ENCODE data around the gene KBTBD13. TPM values are rescaled to one million over a fixed set of nuclear protein-coding genes. Genes with fewer than 3 reads are reported as not detected.

The KBTBD13 gene
- total RNA-seq, 1 experiment from 2014 or later: not detected

- in situ Hi-C loops (cut with HindIII; ENCODE audit: low pct_unique_long_range_greater_than_20kb, low sequenced_read_pairs): no loop called here
- H3K27ac ChIP-seq (ENCODE audit: low read length): no peak overlapping the region
- POLR2A ChIA-PET: interaction anchor here (0.5 kb wide), 1 partner anchor 359 kb away, joined by 5 read pairs; no protein-coding TSS in a partner anchor
- peaks cover 13% of the 10 kb centered on the region for H3K4me1 ChIP-seq (ENCODE audit: control insufficient read depth, insufficient read depth, low read length)
- no peaks in the 10 kb centered on the region for H3K36me3 ChIP-seq (ENCODE audit: control insufficient read depth, insufficient read depth, low read length)
- no peak overlapping the region for H3K4me3 ChIP-seq (ENCODE audit: low read depth in 2 of 2, low read length in 2 of 2)
- no peak for DNase-seq (ENCODE audit: low read depth, low spot score)
- no peak for TF ChIP-seq TCF7L2 (IDR thresholded peaks at IDR 0.05; ENCODE audit: low read depth, low read length)
- no peak for TF ChIP-seq POLR2AphosphoS5 (IDR thresholded peaks at IDR 0.05; ENCODE audit: low read depth, low read length)
- no peak for TF ChIP-seq SIN3A (IDR thresholded peaks at IDR 0.05; ENCODE audit: borderline replicate concordance, insufficient read depth, low read depth, low read length)
- TF ChIP-seq, protein P1, sequence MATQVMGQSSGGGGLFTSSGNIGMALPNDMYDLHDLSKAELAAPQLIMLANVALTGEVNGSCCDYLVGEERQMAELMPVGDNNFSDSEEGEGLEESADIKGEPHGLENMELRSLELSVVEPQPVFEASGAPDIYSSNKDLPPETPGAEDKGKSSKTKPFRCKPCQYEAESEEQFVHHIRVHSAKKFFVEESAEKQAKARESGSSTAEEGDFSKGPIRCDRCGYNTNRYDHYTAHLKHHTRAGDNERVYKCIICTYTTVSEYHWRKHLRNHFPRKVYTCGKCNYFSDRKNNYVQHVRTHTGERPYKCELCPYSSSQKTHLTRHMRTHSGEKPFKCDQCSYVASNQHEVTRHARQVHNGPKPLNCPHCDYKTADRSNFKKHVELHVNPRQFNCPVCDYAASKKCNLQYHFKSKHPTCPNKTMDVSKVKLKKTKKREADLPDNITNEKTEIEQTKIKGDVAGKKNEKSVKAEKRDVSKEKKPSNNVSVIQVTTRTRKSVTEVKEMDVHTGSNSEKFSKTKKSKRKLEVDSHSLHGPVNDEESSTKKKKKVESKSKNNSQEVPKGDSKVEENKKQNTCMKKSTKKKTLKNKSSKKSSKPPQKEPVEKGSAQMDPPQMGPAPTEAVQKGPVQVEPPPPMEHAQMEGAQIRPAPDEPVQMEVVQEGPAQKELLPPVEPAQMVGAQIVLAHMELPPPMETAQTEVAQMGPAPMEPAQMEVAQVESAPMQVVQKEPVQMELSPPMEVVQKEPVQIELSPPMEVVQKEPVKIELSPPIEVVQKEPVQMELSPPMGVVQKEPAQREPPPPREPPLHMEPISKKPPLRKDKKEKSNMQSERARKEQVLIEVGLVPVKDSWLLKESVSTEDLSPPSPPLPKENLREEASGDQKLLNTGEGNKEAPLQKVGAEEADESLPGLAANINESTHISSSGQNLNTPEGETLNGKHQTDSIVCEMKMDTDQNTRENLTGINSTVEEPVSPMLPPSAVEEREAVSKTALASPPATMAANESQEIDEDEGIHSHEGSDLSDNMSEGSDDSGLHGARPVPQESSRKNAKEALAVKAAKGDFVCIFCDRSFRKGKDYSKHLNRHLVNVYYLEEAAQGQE (IDR thresholded peaks at IDR 0.05; ENCODE audit: insufficient read depth in 1 of 2, low read depth in 2 of 2, low read length in 1 of 2): no peak
- TF ChIP-seq CTCF (IDR thresholded peaks at IDR 0.05): no peak
- ATAC-seq: no peak
- CTCF ChIA-PET: no interaction called here
- intact Hi-C loops (cut with micrococcal nuclease; ENCODE audit: unreplicated experiment): no loop called here
- BruUV-seq (replicated peaks): no TSS peak
- H3K27me3 ChIP-seq (ENCODE audit: control insufficient read depth, insufficient read depth, low read length): no peaks in the 10 kb centered on the region; the same call in 1 of the 2 replicates
- no peaks in the 10 kb centered on the region for H3K9me3 ChIP-seq (ENCODE audit: control insufficient read depth, insufficient read depth, low read depth, low read length)
Observed at GRCh38 chr15:65085207-65085753, 8.7 kb downstream of the KBTBD13 start.

GRCh38 chr15:65085990-65086679 lies 9.6 kb downstream of the KBTBD13 start:
- intact Hi-C loops (cut with micrococcal nuclease; ENCODE audit: unreplicated experiment): no loop called here
- Histone ChIP-seq H3K27me3 (ENCODE audit: control insufficient read depth, insufficient read depth, low read length) (no peaks in the 10 kb centered on the region; the same call in 1 of the 2 replicates), H3K9me3 (ENCODE audit: control insufficient read depth, insufficient read depth, low read depth, low read length) (no peaks in the 10 kb centered on the region), H3K4me1 (ENCODE audit: control insufficient read depth, insufficient read depth, low read length) (peaks cover 13% of the 10 kb centered on the region), H3K27ac (ENCODE audit: low read length) (no peak overlapping the region), H3K4me3 (ENCODE audit: low read depth in 2 of 2, low read length in 2 of 2) (no peak overlapping the region), H3K36me3 (ENCODE audit: control insufficient read depth, insufficient read depth, low read length) (no peaks in the 10 kb centered on the region)
- BruUV-seq (replicated peaks): no TSS peak
- in situ Hi-C loops (cut with HindIII; ENCODE audit: low pct_unique_long_range_greater_than_20kb, low sequenced_read_pairs): no loop called here
- ChIA-PET CTCF (interaction anchor here (0.8 to 1.7 kb wide), 5 partner anchors 23 to 212 kb away, joined by 3 to 5 read pairs (median 3); no protein-coding TSS in a partner anchor), POLR2A (interaction anchor here (0.5 kb wide), 1 partner anchor 360 kb away, joined by 5 read pairs; no protein-coding TSS in a partner anchor)
- ATAC-seq (peak; percentile 82), DNase-seq (ENCODE audit: low read depth, low spot score) (no peak)
- TF ChIP-seq, protein P1 (IDR thresholded peaks at IDR 0.05; ENCODE audit: insufficient read depth in 1 of 2, low read depth in 2 of 2, low read length in 1 of 2): no peak
- TF ChIP-seq CTCF (IDR thresholded peaks at IDR 0.05): peak; percentile 78

Data from Panc1 (cell line).